ENCODE measurements around the gene SUV39H1.

SUV39H1 gene

GRCh38 chrX:48711929-48712505 lies 15.5 kb downstream of the SUV39H1 start:
- Histone ChIP-seq H3K4me1 (ENCODE audit: control insufficient read depth, insufficient read depth, low read length) (no peaks in the 10 kb centered on the region), H3K27ac (ENCODE audit: extremely low read depth, low read depth, low read length) (no peak overlapping the region), H3K36me3 (ENCODE audit: control insufficient read depth in 2 of 2, insufficient read depth in 1 of 2, low read length in 2 of 2) (peaks cover 0 to 23% of the 10 kb centered on the region in 2 experiments; a peak in 2 of 3 replicates), H3K9me3 (ENCODE audit: control insufficient read depth, insufficient read depth, low read depth, low read length) (no peaks in the 10 kb centered on the region), H3K4me3 (ENCODE audit: low read depth, low read length) (no peak overlapping the region)
- no peak for TF ChIP-seq PRDM1 (tag by site-specific recombination; IDR thresholded peaks at IDR 0.05)
- TF ChIP-seq ZNF704 (tag by site-specific recombination; IDR thresholded peaks at IDR 0.05): no peak
- TF ChIP-seq ZNF221 (tag by site-specific recombination; IDR thresholded peaks at IDR 0.05; ENCODE audit: borderline replicate concordance): no peak
- no peak for TF ChIP-seq GLIS2 (tag by site-specific recombination; IDR thresholded peaks at IDR 0.05)
- TF ChIP-seq ZNF558 (tag by site-specific recombination; IDR thresholded peaks at IDR 0.05): no peak
- TF ChIP-seq RBAK (tag by site-specific recombination; IDR thresholded peaks at IDR 0.05): no peak
- TF ChIP-seq ZBTB1 (tag by site-specific recombination; IDR thresholded peaks at IDR 0.05): no peak
- no peak for TF ChIP-seq ZIC2 (tag by site-specific recombination; IDR thresholded peaks at IDR 0.05)
- no peak for TF ChIP-seq ZNF423 (tag by site-specific recombination; IDR thresholded peaks at IDR 0.05)
- TF ChIP-seq ZNF248 (tag by site-specific recombination; IDR thresholded peaks at IDR 0.05): no peak
- no peak for TF ChIP-seq ZNF335 (tag by site-specific recombination; conservative IDR thresholded peaks at IDR 0.05)
- TF ChIP-seq HOXA7 (CRISPR knock-in tag; IDR thresholded peaks at IDR 0.05; ENCODE audit: borderline replicate concordance): no peak
- no peak for TF ChIP-seq ZNF664 (tag by site-specific recombination; IDR thresholded peaks at IDR 0.05)
- TF ChIP-seq ZNF19 (tag by site-specific recombination; IDR thresholded peaks at IDR 0.05; ENCODE audit: low read depth): no peak
- TF ChIP-seq WT1 (tag by site-specific recombination; IDR thresholded peaks at IDR 0.05): no peak
- no peak for TF ChIP-seq ZEB2 (tag by site-specific recombination; IDR thresholded peaks at IDR 0.05)
- no peak for TF ChIP-seq ZNF623 (tag by site-specific recombination; IDR thresholded peaks at IDR 0.05)
- TF ChIP-seq ZSCAN18 (tag by site-specific recombination; IDR thresholded peaks at IDR 0.05): no peak
- TF ChIP-seq ZNF26 (tag by site-specific recombination; IDR thresholded peaks at IDR 0.05): no peak
- CTCF ChIA-PET: interaction anchor here (1.1 kb wide), 1 partner anchor 14 kb away, joined by 3 read pairs; no protein-coding TSS in a partner anchor
- POLR2A ChIA-PET: interaction anchor here (0.9 to 1.0 kb wide), 2 partner anchors 11 to 25 kb away, joined by 3 read pairs; no protein-coding TSS in a partner anchor

GRCh38 chrX:48713847-48714246 lies 17.3 kb downstream of the SUV39H1 start:
- H3K4me1 ChIP-seq (ENCODE audit: control insufficient read depth, insufficient read depth, low read length): no peaks in the 10 kb centered on the region
- ChIA-PET POLR2A (interaction anchor here (0.6 kb wide), 1 partner anchor 80 kb away, joined by 6 read pairs; no protein-coding TSS in a partner anchor), CTCF (interaction anchor here (0.6 kb wide), 1 partner anchor 56 kb away, joined by 3 read pairs; no protein-coding TSS in a partner anchor)
- no peaks in the 10 kb centered on the region for H3K9me3 ChIP-seq (ENCODE audit: control insufficient read depth, insufficient read depth, low read depth, low read length)
- no peak overlapping the region for H3K4me3 ChIP-seq (ENCODE audit: low read depth, low read length)
- H3K27ac ChIP-seq (ENCODE audit: extremely low read depth, low read depth, low read length): no peak overlapping the region
- TF ChIP-seq PRDM10 (tag by site-specific recombination; IDR thresholded peaks at IDR 0.05) (no peak), ZNF26 (tag by site-specific recombination; IDR thresholded peaks at IDR 0.05) (no peak)
- H3K36me3 ChIP-seq (ENCODE audit: control insufficient read depth in 2 of 2, insufficient read depth in 1 of 2, low read length in 2 of 2): peaks cover 0 to 5% of the 10 kb centered on the region in 2 experiments; a peak in 1 of 3 replicates
